GM12878 (cell line): ENCODE measurements around the gene MPPED1. TPM values are rescaled to one million over a fixed set of nuclear protein-coding genes. Genes with fewer than 3 reads are reported as not detected.

ENCODE experiments used
- ATAC-seq: fragments of 200-7000 bp; cut with Tn5 transposase; 3 replicates; pipeline ENCODE4 v1.9.1; 2020; ENCODE audit warnings: mild to moderate bottlenecking, moderate library complexity
- BruUV-seq: library from RNA; stranded (reverse); fragments of 400-500 nt; replicated peaks from 2 replicates; lab custom pipeline; 2021; lab: Mats Ljungman, UMichigan
- CTCF ChIA-PET: fragments of 300-600 bp; sonication (Branson Sonifier 250); formaldehyde crosslinking; extraction: SDS; loops from one replicate; lab custom pipeline; 2021; ENCODE audit warnings: inconsistent platforms; lab: Yijun Ruan, JAX
- POLR2A ChIA-PET: fragments of 350-600 bp; formaldehyde crosslinking; extraction: SDS; loops from one replicate; lab custom pipeline; 2021; ENCODE audit warnings: inconsistent platforms; lab: Charles Lee
- RAD21 ChIA-PET: fragments of 300-600 bp; sonication (Branson Sonifier 250); formaldehyde crosslinking; loops from one replicate; lab custom pipeline; 2023; ENCODE audit warnings: antibody characterized with exemption; ENCODE audit not compliant: unreplicated experiment; lab: Charles Lee
- SMC1A ChIA-PET: fragments of 300-600 bp; sonication (Branson Sonifier 250); formaldehyde crosslinking; loops from one replicate; lab custom pipeline; 2023; ENCODE audit not compliant: unreplicated experiment, uncharacterized antibody; lab: Charles Lee
- DNase-seq: peaks from one replicate; pipeline ENCODE4 v3.0.0-alpha.2; 2011; ENCODE audit warnings: low read depth, low spot score
- FAIRE-seq: peaks from 3 replicates; lab custom pipeline; 2011; peaks lifted over from hg19 to GRCh38; lab: Jason Lieb, UNC
- H2AFZ ChIP-seq: 2 replicates; pipeline ENCODE4 v1.6.0; 2011; ENCODE audit warnings: low read depth, low read length, control low read depth; ENCODE audit not compliant: control insufficient read depth
- H3K27ac ChIP-seq: 2 replicates; pipeline ENCODE4 v1.5.1; 2011; ENCODE audit warnings: control low read depth; ENCODE audit not compliant: control insufficient read depth, insufficient read depth
- H3K27me3 ChIP-seq, 2 experiments: replicated peaks in 1 of 2; 2 replicates each; pipeline versions ENCODE4 v1.6.0 to v1.6.1; 2011; ENCODE audit warnings: low read length in 1 of 2; ENCODE audit not compliant: control insufficient read depth in 2 of 2, insufficient read depth in 2 of 2
- H3K36me3 ChIP-seq, 2 experiments: 2 replicates each; pipeline ENCODE4 v1.5.1; 2011; ENCODE audit warnings: low read length in 1 of 2; ENCODE audit not compliant: control insufficient read depth in 2 of 2, insufficient read depth in 2 of 2
- H3K4me1 ChIP-seq: 2 replicates; pipeline ENCODE4 v1.6.1; 2011; ENCODE audit warnings: mild to moderate bottlenecking, low read length, moderate library complexity, mixed read lengths; ENCODE audit not compliant: control insufficient read depth, insufficient read depth
- H3K4me2 ChIP-seq: 2 replicates; pipeline ENCODE4 v1.6.0; 2011; ENCODE audit warnings: control low read depth; ENCODE audit not compliant: control insufficient read depth, insufficient read depth
- H3K4me3 ChIP-seq: fragments of 200-600 bp; sonication (generic); 2 replicates; pipeline ENCODE4 v1.5.1; 2016
- H3K79me2 ChIP-seq: 2 replicates; pipeline ENCODE4 v1.6.0; 2011; ENCODE audit warnings: low read length; ENCODE audit not compliant: control insufficient read depth, insufficient read depth
- H3K9ac ChIP-seq: 2 replicates; pipeline ENCODE4 v1.8.0; 2011; ENCODE audit warnings: low read length, control low read depth, mixed read lengths; ENCODE audit not compliant: control insufficient read depth, insufficient read depth
- H3K9me3 ChIP-seq: replicated peaks from 3 replicates; pipeline ENCODE4 v1.5.1; 2011; ENCODE audit warnings: mild to moderate bottlenecking, low read length; ENCODE audit not compliant: control insufficient read depth, insufficient read depth
- H4K20me1 ChIP-seq: 2 replicates; pipeline ENCODE4 v1.6.0; 2011; ENCODE audit not compliant: control insufficient read depth, insufficient read depth
- CHD2 ChIP-seq: IDR thresholded peaks from 2 replicates; pipeline ENCODE4 v1.6.1; 2011; ENCODE audit warnings: low read depth, low read length, improper control_type of control experiment, borderline replicate concordance
- CHD4 ChIP-seq: fragments of 200-600 bp; sonication (generic); IDR thresholded peaks from 2 replicates; pipeline ENCODE4 v1.6.1; 2016; ENCODE audit warnings: mild to moderate bottlenecking
- CUX1 ChIP-seq: IDR thresholded peaks from 2 replicates; pipeline ENCODE4 v1.6.1; 2012; ENCODE audit warnings: improper control_type of control experiment, low read depth, low read length; ENCODE audit not compliant: insufficient replicate concordance
- FOXM1 ChIP-seq: IDR thresholded peaks from 2 replicates; pipeline ENCODE4 v1.6.1; 2012; ENCODE audit warnings: low read depth, mild to moderate bottlenecking, inconsistent platforms, low read length, moderate library complexity
- IRF4 ChIP-seq: IDR thresholded peaks from 2 replicates; pipeline ENCODE4 v1.6.1; 2011; ENCODE audit warnings: low read depth, low read length
- KAT2A ChIP-seq: conservative IDR thresholded peaks from 2 replicates; pipeline ENCODE4 v1.6.1; 2011; ENCODE audit warnings: low read depth, low read length; ENCODE audit not compliant: control insufficient read depth
- NFYB ChIP-seq: IDR thresholded peaks from 2 replicates; pipeline ENCODE4 v1.6.1; 2011; ENCODE audit warnings: low read depth, mild to moderate bottlenecking, low read length, improper control_type of control experiment, moderate library complexity; ENCODE audit not compliant: insufficient read depth
- REST ChIP-seq: IDR thresholded peaks from 2 replicates; pipeline ENCODE4 v1.6.1; 2012; ENCODE audit warnings: mild to moderate bottlenecking, low read depth, low read length
- SKIL ChIP-seq: fragments of 450-650 bp; IDR thresholded peaks from 2 replicates; pipeline ENCODE4 v1.6.1; 2017; ENCODE audit warnings: mild to moderate bottlenecking, low read depth, inconsistent platforms; ENCODE audit not compliant: poor library complexity, severe bottlenecking
- SRF ChIP-seq, 2 experiments: IDR thresholded peaks; 2 replicates each; pipeline ENCODE4 v1.6.1; 2011; ENCODE audit warnings: low read depth in 2 of 2, low read length in 2 of 2, mild to moderate bottlenecking in 1 of 2, moderate library complexity in 1 of 2
- TAF1 ChIP-seq: IDR thresholded peaks from 2 replicates; pipeline ENCODE4 v1.6.1; 2011; ENCODE audit warnings: mild to moderate bottlenecking, low read depth, low read length, borderline replicate concordance
- ZNF384 ChIP-seq: IDR thresholded peaks from 2 replicates; pipeline ENCODE4 v1.6.1; 2012; ENCODE audit warnings: low read depth, mild to moderate bottlenecking, low read length, improper control_type of control experiment, borderline replicate concordance
- WGBS: methylation state at CpG from one replicate; pipeline ENCODE4 v1.1.6; 2016; ENCODE audit warnings: low lambda C conversion rate; ENCODE audit not compliant: insufficient replicate concordance, insufficient coverage; ENCODE audit errors: missing lambda C conversion rate; 5-methylcytosine and 5-hydroxymethylcytosine counted together
- in situ Hi-C: fragments of 300-500 bp; cut with MboI; formaldehyde crosslinking; loops from 9 replicates; pipeline ENCODE4 v1.14.3; 2018; ENCODE audit warnings: mixed read lengths
- intact Hi-C: fragments of 100-400 bp; cut with micrococcal nuclease; formaldehyde crosslinking; loops from one replicate; pipeline ENCODE4 v1.14.2; 2022; ENCODE audit not compliant: unreplicated experiment
- polyA plus RNA-seq, 11 experiments: library from polyadenylated mRNA; depleted of rRNA in 4 of 11; unstranded in 6 of 11; stranded (reverse) in 5 of 11; fragments of >200 nt; fragmentation: Nextera tagmentation in 4 of 11; fragmentation: Illumina TruSeq in 1 of 11; extraction: Ambion mirVana in 4 of 11; extraction: Trizol in 1 of 11; gene quantifications; 1 replicate in 1 of 11; 2 replicates in 10 of 11; pipeline versions ENCODE4 v1.2.1 to v1.2.3, GENCODE V29; 2011 to 2016; ENCODE audit warnings: inconsistent platforms in 2 of 11, missing spikeins in 2 of 11, low read depth in 1 of 11
- total RNA-seq, 4 experiments: library from RNA; depleted of rRNA in 3 of 4; stranded (reverse); fragments of >200 nt in 3 of 4; fragmentation: Illumina TruSeq in 1 of 4; extraction: Trizol in 1 of 4; gene quantifications; 2 replicates each; pipeline versions ENCODE4 v1.2.1 to v1.2.3, GENCODE V29; 2013 to 2021

MPPED1 gene
- total and polyA plus RNA-seq, 10 of the 15 experiments (the other 5 are each of a cell fraction or from before 2014, with no cell fraction given) = 0.11 TPM; not detected in 9

GRCh38 chr22:43508489-43508888, 96.7 kb downstream of the MPPED1 start (continued):
- TF ChIP-seq ZNF384 (no peak), SRF (IDR thresholded peaks at IDR 0.05; ENCODE audit: low read depth in 2 of 2, low read length in 2 of 2) (no peak), KAT2A (no peak), CHD4 (no peak)

GRCh38 chr22:43509337-43509736, 97.5 kb downstream of the MPPED1 start:
- no peak for FAIRE-seq
- Histone ChIP-seq H3K9ac (no peak overlapping the region), H3K4me1 (no peaks in the 10 kb centered on the region), H3K27me3 (no peaks in the 10 kb centered on the region), H3K4me2 (no peak overlapping the region), H3K79me2 (no peaks in the 10 kb centered on the region), H3K9me3 (no peaks in the 10 kb centered on the region), H2AFZ (no peak overlapping the region), H4K20me1 (no peaks in the 10 kb centered on the region), H3K4me3 (no peak overlapping the region), H3K36me3 (no peaks in the 10 kb centered on the region), H3K27ac (no peak overlapping the region)
- RAD21 ChIA-PET = no interaction called here
- intact Hi-C loops (no loop called here), in situ Hi-C loops (no loop called here)
- no peak for DNase-seq
- ATAC-seq = no peak
- WGBS = 0% methylated on average over 1 of the region's 2 CpGs
- CTCF ChIA-PET = no interaction called here
- SMC1A ChIA-PET = no interaction called here
- POLR2A ChIA-PET = no interaction called here
- no TSS peak for BruUV-seq
- TF ChIP-seq KAT2A (no peak), CHD2 (no peak), NFYB (no peak), REST (no peak), SKIL (no peak), TAF1 (no peak), IRF4 (no peak), FOXM1 (no peak), CUX1 (no peak)
